GM11168 (cell line): ENCODE results near the gene SHC1.
"Not testable (repeated sequence)": the region's sequence is repeated elsewhere in the genome, so short reads cannot be mapped to it uniquely, and the experiment has no call there.

Experiments
- in situ Hi-C: fragments of 300-500 bp; cut with MboI; formaldehyde crosslinking; loops from one replicate; pipeline ENCODE4 v1.12.0; 2022; ENCODE audit warnings: low sequenced_read_pairs; ENCODE audit not compliant: unreplicated experiment

The SHC1 gene

GRCh38 chr1:154998201-154998780 is 27.7 kb upstream of the SHC1 start:
- in situ Hi-C loops: no loop called here

DNA sequence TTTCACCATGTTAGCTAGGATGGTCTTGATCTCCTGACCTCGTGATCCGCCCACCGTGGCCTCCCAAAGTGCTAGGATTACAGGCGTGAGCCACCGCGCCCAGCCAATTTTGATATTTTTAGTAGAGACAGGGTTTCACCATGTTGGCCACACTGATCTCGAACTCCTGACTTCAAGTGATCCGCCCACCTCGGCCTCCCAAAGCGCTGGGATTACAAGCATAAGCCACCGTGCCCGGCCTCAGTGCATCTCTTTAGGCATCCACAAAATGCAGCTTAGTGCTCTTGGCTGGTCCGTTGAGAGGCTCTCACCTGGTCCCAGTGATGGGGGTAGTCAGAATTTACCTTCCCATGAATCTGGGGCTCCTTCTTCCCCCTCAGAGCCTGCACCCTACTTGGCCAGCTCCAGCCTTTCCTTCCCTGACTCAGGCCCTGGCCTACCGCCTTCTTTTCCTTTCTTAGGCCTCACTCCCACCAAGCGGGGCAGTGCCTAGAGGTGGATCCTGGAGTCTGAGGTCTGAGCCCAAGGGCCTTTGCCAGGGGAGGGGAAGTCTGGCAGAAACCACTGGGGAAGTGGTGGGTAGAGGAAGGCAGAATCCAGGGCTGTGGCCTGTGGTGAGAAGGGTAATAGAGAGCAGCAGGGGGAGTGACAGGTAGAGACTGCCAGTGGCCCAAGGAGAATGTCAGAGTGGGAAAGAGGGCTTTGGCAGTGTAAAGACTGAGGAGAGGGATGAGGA is 26.6 kb upstream of the SHC1 start:
- in situ Hi-C loops: no loop called here

GRCh38 chr1:154995301-154995983 is 24.9 kb upstream of the SHC1 start:
- in situ Hi-C loops: not testable (repeated sequence)

- in situ Hi-C loops: no loop called here
These were observed 24.0 kb upstream of the SHC1 start for GRCh38 chr1:154994591-154994990.

- in situ Hi-C loops: no loop called here
These were observed 23.7 kb upstream of the SHC1 start for GRCh38 chr1:154994269-154994587.

GRCh38 chr1:154993572-154994268 is 23.2 kb upstream of the SHC1 start, which contains the start of gene LENEP:
TSS of gene LENEP (plus strand) at chr1:154993586. CDS start at chr1:154993608, 22 bp downstream.
- in situ Hi-C loops: no loop called here

- in situ Hi-C loops: no loop called here
These were observed 22.4 kb upstream of the SHC1 start for GRCh38 chr1:154992721-154993571.

DNA sequence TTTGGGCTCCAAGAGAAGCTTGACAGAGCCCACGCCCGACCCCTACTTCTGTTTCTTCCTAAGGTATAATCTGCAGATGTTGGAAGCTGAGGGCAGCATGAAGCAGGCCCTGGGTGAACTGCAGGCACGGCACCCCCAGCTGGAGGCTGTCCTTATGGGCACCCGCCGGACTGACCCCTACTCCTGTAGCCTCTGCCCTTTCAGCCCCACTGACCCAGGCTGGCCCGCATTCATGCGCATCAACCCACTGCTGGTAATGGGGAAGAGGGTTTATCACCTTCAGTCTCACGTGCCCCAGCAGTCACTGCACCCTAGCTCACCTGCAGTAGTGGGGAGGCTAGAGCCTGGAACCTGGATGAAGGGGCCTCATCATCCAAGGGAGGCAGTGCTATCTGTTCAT is 19.7 kb upstream of the SHC1 start:
- in situ Hi-C loops: no loop called here

DNA sequence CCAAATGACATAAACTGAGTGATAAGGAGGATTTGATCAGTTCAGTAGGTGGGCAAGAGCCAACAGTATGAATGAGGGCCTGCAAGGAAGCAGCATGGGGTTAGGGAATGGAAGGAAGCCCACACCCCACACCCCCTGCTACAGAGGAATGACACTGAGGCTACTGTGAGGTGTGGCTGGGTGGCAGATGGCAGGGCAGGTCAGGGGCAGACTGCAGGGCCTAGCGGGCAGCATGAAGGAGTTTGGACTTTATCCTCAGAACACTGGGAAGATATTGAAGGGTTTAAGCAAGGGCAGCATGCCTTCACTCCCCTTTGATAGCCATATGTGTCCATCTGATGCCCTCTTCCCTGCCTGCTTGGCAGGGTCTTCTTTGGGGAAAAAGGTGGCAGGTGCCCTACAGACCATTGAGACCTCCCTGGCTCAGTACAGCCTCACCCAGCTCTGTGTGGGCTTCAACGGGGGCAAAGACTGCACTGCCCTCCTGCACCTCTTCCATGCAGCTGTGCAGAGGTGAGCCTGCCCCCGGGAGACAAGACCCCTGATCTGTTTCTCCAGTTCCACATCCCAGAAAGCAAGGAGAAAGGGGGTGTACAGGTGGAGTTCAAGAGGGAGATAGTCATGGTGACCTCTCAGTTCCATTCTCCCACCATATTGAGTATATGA is 18.8 kb upstream of the SHC1 start:
- in situ Hi-C loops: no loop called here

DNA sequence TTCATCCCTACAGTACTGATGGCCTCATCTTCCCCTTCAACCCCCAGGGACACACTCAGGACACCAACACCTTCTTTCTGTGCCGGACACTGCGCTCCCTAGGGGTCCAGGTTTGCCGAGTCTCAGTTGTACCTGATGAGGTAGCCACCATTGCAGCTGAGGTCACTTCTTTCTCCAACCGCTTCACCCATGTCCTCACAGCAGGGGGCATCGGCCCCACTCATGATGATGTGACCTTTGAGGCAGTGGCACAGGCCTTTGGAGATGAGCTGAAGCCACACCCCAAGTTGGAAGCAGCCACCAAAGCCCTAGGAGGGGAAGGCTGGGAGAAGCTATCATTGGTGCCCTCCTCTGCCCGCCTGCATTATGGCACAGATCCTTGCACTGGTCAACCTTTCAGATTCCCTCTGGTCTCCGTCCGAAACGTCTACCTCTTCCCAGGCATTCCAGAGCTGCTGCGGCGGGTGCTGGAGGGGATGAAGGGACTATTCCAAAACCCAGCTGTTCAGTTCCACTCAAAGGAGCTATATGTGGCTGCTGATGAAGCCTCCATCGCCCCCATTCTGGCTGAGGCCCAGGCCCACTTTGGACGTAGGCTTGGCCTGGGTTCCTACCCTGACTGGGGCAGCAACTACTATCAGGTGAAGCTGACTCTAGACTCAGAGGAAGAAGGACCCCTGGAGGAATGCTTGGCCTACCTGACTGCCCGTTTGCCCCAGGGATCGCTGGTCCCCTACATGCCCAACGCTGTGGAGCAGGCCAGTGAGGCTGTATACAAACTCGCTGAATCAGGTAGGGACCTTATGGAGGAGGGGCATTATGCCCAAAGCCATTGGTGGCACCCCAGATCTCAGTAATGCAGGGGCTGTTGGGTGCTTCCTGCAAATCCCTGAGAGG is 17.8 kb upstream of the SHC1 start:
- in situ Hi-C loops: no loop called here

- in situ Hi-C loops: no loop called here
These were observed 16.8 kb upstream of the SHC1 start for GRCh38 chr1:154987326-154987725.

GRCh38 chr1:154986736-154987135 is 16.2 kb upstream of the SHC1 start:
- in situ Hi-C loops: not testable (repeated sequence)

- in situ Hi-C loops: no loop called here
These were observed 13.4 kb upstream of the SHC1 start for GRCh38 chr1:154983776-154984466.

DNA sequence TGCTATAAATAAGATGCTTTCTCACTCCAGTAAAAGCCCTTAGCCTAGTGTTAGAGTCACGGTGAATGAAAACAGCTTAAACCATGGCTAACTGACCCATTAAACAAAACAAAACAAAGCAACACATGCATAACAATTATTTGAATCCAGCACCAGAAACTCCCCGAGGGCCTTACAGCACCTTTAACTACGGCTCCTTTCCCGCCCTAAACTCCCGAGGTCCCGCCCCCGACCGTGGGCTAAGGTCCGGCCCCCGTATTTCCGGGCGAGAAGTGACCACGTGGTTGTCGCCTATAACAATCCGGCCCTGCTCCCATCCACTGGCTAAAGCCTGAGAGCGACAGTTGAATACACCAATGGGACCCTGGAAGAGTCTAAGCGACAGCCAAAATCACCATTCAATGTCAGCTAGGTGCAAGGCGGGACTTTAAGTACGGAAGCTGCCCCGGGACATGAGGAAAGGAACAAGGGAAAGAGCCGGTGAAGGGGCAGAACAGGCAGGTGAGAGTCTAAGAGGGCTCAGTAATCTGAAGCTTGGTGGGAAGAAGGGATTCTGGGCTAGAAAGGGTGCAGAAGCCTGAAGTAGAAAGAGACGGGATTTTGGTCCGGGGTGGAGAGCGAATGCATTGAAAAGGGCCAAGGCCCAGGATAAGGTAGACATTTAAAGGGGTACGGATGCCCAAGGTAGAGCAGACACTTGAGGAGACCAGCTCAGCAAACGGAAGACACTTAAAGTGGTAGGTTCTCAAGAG is 12.5 kb upstream of the SHC1 start, which contains the start of gene FLAD1:
Gene FLAD1, plus strand, starts transcription at position 448 of the 752 bp plus-strand sequence. CDS start 351 bp downstream, outside the sequence.
- in situ Hi-C loops: no loop called here

DNA sequence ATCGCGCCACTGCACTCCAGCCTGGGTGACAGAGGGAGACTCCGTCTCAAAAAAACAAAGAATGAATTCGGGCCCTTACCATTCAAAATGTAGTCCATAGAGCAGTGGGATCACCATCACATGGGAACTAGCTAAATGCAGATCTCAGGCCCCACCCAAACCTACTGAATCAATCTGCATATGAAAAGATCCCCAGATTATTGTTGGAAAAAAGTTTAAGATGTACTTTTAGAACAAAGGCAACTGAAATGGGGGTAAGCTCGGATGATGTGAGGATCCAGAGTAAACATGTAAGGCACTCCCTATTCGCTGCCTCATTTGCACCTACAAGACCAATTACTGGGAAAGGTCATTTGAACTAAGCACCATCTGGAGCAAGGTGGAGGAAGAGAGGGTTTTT is 11.8 kb upstream of the SHC1 start:
- in situ Hi-C loops: no loop called here

GRCh38 chr1:154978360-154978759 is 7.8 kb upstream of the SHC1 start:
- in situ Hi-C loops: no loop called here

DNA sequence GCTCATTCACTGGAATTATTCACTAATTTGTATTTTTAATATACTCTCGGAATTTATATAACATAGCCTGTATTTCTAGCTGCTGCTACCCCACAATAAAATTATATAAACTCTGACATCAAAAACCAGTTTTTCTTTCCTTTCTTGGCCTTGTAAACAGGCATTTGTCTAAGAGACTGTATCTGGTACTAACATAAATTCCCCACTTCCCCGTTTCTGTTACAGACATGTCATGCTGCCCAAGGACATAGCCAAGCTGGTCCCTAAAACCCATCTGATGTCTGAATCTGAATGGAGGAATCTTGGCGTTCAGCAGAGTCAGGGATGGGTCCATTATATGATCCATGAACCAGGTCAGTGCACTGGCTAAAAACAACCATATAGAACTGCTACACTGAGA is 7.2 kb upstream of the SHC1 start:
- in situ Hi-C loops: not testable (repeated sequence)
